CD4-positive, alpha-beta T cell treated with Interleukin-12 subunit alpha and Interleukin-12 subunit beta, for 1 hour (primary cell): ENCODE measurements around the gene ACKR3.

Experiments used
- DNase-seq: peaks from one replicate; pipeline ENCODE4 v3.0.0-alpha.2; 2020

Gene ACKR3

DNA sequence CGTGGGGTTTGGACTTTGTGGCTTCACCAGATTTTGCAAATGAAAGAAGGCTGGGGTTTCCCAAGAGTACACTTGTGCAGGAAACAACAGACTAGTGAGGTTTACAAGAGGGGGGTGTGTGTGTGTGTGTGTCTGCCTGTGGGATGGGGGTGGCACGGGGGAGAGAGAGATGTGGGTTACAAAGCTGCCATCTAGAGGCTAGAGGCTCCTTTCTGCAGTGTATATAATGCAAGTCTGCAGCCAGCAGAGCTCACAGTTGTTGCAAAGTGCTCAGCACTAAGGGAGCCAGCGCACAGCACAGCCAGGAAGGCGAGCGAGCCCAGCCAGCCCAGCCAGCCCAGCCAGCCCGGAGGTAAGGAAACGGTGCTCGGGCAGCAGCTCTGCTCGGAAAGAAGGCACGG lies at the start of gene ACKR3:
TSS of gene ACKR3 (plus strand) at position 253 of the 401 bp plus-strand sequence. CDS start 10,641 bp downstream, outside the sequence.
- DNase-seq = peak; percentile 87

- no peak for DNase-seq
Measured at GRCh38 chr2:236521556-236521955, 48.1 kb upstream of the ACKR3 start.

DNA sequence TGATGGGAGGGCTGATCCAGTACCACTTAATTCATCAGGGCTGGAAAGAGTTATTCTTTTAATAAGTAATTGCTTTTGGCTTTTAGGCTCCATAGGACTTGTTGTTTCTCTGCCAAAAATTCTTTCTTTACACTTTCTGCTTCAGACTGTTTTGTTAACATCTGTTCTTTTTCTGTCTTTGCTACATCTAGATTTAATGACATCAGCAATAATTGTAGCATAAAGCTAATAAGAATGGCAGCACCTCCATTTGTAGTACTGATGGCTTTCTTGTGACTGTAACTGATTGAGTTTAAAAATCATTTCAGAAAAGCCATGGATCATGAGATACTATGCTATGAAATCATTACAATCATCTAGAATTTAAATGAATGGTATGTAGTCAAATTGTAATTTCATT lies 46.4 kb upstream of the ACKR3 start:
- no peak for DNase-seq

DNA sequence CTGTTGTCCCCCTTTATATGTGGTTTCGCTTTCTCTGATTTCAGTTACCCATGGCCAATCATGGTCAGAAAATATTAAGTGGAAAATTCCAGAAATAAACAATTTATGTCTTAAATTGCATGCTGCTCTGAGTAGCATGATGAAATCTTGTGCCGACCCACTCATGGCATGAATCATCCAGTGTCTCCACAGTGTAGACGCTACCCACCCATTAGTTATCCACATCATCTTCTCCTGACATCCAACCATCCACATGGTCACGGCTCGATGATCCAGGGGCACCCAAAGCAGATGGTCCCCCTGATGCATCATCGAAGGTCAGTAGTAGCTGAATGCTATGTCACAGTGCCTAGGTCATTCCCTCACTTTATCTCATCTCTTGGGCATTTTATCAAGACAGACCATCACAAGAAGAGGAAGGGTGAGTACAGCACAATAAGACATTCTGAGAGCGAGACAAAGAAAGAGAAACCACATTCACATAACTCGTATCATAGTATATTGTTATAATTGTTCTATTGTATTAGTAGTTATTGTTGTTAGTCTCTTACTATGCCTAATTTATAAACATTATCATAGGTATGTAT lies 44.1 kb upstream of the ACKR3 start:
- no peak for DNase-seq

- no peak for DNase-seq
Measured at GRCh38 chr2:236526455-236527158, 43.0 kb upstream of the ACKR3 start.

DNA sequence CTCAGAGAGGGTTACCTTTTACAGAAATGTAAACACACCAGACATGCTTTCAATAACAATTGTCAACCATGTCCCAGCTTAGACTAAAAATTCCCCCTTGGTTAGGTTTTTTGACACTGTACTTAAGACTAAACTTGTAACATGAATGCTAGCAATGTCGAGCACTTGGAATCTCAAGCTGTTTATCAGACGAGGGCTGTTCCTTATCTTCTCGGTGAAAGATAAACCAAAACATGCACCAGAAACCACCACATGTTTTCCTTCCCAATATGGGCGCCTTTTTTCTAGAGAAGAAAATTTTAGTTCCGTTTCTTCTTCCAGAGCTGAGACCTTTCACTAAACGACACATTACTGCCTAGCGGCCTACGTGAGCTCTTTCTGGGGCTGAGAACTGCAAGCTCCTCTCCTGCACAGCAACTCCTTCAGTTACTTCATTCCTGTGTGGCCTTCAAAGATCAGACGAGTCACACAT lies 42.4 kb upstream of the ACKR3 start:
- no peak for DNase-seq

DNA sequence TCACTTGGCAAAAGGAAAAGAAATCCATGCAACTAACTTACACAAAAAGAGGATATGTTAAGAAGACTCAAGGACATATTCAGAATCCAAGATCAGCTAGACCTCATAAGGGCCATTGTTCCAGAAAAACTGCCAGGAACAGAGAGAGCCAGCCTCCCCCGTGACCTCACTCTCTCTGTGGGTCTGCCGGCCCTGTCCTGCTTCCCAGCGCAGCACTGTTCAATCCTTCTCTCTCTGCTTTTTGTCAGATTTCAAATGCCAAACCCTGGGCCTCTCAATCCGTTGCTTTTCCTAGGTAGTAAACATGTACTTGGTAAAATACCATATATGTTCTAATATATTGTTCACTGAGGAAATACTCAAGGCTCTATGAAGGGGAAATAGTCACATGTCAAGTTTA lies 40.0 kb upstream of the ACKR3 start:
- no peak for DNase-seq

DNA sequence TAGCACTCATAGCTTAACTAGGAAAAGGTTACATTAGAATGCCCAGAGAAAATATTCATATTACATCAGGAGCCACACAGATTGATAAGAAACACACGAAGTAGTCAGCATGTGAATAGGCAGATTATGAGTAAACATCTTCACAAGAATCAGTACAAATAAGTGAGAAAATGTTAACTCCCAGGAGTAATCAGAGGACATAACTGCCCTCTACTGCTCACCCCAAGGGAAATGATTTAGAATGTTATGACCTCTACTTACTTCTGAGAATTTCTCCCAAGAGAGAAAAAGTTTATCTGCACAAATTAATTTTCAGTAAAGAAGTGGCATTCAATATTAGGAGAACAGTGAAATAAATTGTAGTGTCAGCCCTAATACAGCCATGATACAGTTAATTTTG lies 39.1 kb upstream of the ACKR3 start:
- no peak for DNase-seq

DNA sequence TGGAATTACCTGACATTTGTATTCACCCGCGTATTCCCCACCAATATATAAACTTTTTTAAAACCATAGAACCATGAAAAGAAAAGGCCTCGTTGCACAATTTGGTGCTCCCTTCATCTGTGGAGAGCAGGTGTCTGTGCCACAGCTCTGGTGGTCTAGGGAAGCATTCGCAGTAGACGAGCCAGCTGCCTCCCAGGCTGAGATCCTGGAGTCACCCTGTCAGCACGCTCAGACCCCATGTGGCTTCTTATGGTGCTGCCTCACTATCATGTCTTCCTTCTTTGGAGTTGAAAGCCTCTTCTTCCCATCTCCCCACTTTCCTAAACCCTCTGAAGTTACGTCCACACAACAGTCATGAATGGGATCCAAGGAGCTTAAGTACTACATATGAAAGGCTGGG lies 38.4 kb upstream of the ACKR3 start:
- DNase-seq = no peak

GRCh38 chr2:236531996-236532395 lies 37.6 kb upstream of the ACKR3 start:
- DNase-seq = no peak

DNA sequence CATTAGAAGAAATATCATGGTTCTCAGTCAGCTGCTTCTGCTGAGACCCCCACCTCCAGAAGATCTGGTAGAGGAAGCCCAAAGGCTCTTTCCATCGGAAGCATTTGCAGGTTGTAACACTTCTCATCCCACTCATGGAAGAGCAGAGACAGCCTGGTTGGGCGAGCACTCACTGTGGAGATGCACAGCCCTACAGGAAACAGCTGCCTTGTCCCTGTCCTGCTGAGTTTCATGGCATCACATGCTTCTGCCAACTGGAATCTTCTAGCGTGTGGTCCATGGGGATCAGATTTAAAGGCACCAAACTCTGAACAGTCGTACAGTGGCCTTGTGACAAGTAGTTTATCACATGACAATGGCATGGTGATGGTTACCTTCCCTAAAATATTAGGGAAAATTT lies 36.3 kb upstream of the ACKR3 start:
- DNase-seq = no peak

DNA sequence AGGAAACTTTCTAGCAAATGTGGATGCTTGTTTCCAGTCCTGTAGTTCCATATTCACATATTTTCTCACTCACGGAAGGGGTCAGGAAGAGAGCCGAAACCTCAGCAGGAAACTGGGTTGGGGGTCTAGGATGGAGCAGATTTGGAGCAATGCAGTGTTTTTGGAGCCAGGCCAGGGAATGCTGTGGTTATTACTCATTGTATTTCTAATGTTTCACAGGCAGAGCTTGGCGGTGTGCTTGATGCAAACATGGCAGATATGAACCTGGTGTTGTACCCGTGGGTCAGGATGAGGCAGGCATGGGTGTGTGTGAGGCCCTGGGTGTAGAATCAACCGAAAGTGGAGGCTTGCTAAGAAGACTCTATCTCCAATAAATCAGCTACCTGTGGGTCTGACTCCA lies 34.6 kb upstream of the ACKR3 start:
- no peak for DNase-seq

DNA sequence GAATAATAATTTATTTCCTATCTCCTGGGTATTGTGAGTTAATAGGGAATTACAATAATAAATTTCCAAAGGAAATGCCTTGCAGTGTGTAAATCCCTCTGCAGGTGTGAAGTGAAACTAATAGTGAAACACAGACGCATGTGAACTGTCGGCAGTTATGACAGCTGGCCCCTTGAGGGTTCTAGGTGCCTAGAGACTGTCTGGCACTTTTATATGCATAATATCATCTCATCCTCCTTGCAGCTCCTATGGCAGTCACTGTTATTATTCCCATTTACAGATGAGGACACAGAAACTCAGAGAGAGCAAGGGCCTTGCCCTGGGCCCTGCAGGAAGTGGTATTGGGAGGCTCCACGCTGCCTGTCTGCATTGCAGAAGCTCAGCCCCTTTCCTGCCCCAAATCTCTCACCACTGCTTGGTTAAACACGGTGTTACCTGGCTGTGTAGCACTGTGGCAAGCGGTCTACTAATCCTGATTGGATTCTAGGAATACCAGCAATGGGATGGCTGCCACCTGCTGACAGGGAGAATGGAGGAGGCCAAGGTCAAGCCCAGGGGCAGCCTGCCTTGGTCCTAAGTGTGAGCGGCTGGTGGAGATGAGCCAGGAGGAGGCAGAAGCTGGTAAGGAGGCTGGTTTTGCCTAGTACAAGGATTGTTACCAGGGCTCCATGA lies 32.8 kb upstream of the ACKR3 start:
- peak; percentile 58 for DNase-seq

DNA sequence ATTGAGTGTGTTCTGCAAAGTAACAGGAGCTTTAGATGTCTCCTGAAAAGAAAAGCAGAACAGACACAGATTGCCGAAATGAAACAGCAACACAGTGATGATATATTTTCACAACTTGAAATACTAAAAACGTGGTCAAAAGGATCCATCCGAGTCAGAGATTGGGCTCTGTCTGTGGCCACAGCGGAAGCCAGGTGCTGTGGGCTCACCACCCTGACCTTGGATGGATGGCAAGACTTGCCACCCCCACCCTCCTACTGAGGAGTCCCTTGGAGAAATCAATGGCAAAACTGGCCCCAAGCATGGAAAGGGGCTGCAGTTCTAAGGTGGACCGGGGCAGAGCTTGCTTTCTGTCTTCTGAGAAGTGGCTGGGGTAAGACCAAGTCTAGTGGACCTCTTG lies 31.4 kb upstream of the ACKR3 start:
- no peak for DNase-seq

DNA sequence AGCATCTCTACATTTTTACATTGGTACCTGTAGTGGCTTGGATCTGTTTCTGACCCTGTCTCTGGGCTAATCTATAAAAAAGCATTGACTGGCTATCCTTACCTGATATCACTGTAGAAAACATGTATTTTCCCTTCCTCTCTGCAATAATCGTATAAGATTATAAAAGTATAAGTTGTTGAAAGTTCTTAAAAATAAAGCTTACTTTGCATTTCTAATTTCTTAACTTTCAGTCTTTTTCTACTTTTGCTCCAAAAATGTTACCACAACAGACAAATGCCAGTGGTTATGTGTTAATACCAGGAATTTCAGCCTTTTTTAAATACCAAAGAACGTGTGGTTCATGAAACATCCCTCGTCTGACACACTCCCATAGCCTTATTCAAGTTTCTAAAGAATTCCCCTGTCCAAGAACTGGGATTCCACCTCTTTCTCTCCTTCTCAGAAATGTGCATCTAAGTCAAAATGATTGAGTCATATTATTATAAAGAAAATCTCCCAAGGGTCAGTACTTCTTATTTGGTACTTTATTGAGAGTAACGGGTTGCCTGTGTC lies 28.5 kb upstream of the ACKR3 start:
- DNase-seq = no peak

- no peak for DNase-seq
Measured at GRCh38 chr2:236544362-236544761, 25.3 kb upstream of the ACKR3 start.

DNA sequence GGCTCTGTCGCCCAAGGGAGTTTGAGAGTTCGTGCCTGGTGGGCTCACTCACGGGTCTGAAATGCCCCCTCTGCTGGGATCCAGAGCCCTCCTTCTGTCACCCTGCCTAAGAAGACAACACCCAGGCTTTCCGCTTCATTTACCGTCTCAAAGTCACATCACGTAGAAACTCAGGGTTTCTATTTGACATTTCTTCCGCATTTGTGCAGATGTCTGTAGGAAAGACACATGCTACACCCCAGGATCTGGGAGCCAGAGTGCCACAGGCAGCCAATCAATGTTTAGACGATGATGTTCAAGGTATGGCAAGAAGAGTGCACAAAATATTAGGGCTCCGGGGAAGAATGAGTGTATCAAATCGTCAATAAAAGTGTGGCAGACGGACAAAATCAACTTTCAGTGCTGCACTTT lies 24.4 kb upstream of the ACKR3 start:
- no peak for DNase-seq

DNA sequence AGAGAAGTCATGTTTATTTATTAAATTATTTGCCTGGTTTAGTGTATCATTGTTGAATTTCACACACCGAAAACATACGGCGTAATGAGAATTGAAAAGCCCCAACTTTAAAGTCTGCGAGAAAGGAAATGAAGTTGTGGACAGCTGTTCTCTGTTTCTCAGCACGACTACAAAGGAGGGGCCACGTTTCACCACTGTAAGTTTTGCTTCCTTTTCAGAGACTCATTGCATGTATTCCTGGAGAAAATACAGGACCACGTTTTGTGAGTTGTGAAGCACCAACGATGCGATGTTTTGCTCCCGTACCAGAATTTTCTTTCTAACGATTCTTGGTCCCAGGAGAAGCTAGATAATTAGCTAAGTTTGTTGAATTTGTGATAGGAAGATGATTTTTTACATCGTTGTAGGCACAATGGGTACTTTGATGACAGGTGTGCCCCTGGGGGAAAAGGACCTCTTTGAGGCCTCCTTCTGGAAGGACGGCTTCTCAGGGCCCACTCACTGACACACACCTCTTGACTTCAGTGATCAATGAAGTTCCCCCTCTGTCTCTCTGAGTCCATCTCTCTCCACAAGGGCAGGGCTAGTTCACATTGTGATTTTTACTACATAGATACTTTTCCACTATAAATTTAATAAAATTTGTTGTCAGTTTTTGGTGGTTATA lies 23.7 kb upstream of the ACKR3 start:
- peak; percentile 46 for DNase-seq

DNA sequence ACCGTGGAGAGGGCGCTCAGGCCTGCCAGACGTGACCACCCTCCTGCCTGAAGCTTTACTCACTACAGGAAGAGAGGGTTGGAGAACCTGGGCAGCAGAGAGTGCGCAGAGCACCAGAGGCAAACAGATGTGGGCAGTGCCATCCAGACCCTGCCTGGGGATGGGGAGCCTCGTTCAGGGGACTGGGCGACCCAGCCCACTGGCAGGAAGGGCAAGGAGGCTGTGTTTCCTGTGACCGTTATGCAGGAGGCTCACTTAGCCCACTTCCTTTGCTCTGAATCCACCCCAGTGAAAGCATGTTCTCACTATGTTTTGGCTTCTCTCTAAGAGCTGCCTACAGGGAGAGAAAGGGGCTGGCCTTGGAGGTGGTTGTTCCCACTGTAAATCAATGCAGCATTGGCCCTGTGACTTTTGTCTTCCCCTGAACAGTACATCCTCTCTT lies 23.0 kb upstream of the ACKR3 start:
- peak; percentile 54 for DNase-seq

- no peak for DNase-seq
Measured at GRCh38 chr2:236547725-236548124, 21.9 kb upstream of the ACKR3 start.

DNA sequence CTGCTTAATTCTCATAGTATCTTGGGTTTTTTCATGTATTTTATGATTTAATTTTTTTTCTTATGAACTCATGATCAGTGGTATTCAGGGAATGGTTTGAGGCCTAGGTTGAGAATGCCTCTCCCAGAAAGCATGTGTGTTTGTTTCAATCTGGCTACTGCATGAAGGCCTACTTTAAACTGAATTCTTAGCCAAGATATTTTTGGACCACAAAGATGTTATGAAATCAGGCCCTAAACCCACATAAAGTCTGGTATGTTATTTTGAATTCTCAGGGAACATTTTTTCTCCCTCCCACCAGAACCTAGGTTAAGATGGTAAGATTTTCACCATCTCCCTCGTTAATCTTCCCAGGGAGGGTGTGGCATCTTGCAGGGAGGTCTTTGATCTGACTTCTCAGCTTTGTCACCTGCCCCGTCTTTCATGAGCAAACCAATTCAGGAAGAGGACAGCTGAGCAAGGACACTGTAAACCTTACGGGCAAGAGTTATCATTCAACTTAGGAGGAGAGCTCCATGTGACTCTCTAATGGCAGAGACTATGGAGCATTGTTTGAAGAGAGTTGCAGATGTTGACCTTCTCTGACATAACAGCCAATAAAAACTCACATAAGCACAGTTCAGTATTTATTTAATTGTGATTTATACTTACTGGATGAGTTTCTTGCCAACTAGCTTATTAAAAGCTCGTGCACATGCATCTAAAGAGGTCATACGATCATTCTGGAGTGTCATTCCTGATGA lies 21.3 kb upstream of the ACKR3 start:
- DNase-seq = no peak

DNA sequence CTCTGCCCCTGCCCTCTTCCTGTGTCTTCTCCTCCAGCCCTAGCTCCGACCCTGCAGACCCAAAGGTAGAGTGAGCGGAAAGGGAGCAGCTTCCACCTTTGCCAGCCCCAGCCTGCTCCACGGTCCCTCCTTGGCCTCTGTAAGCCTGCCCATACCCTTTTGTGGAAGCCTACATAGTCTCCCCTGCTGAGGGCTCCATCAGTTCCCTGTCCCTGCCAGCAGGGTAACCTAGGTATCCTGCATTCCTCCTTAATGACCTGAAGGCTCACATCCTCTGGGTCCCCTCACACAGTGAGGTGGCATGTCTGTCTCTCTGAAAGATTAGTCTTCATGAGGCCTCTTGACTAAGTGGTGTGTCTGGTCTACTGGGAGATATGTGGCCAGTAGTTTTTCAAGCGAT lies 20.5 kb upstream of the ACKR3 start:
- DNase-seq = no peak

GRCh38 chr2:236550290-236550689 lies 19.3 kb upstream of the ACKR3 start:
- DNase-seq = no peak
